Measurements from ENCODE around the gene ZNF726.
"Not testable (repeated sequence)": the region's sequence is repeated elsewhere in the genome, so short reads cannot be mapped to it uniquely, and the experiment has no call there.

Gene ZNF726

DNA sequence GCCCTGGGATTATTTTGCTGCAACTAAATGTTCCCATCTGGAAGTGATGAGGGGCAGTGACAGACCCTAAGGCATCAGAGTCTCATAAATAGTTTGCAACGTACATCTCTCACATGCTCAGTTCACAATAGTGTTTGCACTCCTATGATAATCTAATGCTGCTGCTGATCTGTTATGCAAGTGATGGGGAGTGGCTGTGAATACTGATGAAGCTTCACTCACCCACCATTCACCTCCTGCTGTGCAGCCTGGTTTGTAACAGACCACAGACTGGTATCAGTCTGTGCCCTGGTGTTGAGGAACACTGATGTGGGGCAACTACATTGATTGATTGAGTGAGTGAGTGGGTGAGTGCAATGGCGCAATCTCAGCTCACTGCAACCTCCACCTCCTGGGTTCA, 54.9 kb downstream of the ZNF726 start:
- no peak for DNase-seq (ENCODE audit: low read depth, low spot score)
- H3K4me3 ChIP-seq (ENCODE audit: low read depth, low read length) = no peak overlapping the region
- TF ChIP-seq, protein P1, sequence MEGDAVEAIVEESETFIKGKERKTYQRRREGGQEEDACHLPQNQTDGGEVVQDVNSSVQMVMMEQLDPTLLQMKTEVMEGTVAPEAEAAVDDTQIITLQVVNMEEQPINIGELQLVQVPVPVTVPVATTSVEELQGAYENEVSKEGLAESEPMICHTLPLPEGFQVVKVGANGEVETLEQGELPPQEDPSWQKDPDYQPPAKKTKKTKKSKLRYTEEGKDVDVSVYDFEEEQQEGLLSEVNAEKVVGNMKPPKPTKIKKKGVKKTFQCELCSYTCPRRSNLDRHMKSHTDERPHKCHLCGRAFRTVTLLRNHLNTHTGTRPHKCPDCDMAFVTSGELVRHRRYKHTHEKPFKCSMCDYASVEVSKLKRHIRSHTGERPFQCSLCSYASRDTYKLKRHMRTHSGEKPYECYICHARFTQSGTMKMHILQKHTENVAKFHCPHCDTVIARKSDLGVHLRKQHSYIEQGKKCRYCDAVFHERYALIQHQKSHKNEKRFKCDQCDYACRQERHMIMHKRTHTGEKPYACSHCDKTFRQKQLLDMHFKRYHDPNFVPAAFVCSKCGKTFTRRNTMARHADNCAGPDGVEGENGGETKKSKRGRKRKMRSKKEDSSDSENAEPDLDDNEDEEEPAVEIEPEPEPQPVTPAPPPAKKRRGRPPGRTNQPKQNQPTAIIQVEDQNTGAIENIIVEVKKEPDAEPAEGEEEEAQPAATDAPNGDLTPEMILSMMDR (IDR thresholded peaks at IDR 0.05; ENCODE audit: low read depth, low read length) = no peak
- in situ Hi-C loops (cut with HindIII; ENCODE audit: low sequenced_read_pairs) = no loop called here

GRCh38 chr19:23971598-23971997, 56.9 kb downstream of the ZNF726 start:
- no peak overlapping the region for H3K4me3 ChIP-seq (ENCODE audit: low read depth, low read length)
- DNase-seq (ENCODE audit: low read depth, low spot score) = no peak
- TF ChIP-seq, protein P1 (IDR thresholded peaks at IDR 0.05; ENCODE audit: low read depth, low read length) = no peak
- in situ Hi-C loops (cut with HindIII; ENCODE audit: low sequenced_read_pairs) = no loop called here

GRCh38 chr19:23972161-23972560, 57.5 kb downstream of the ZNF726 start:
- in situ Hi-C loops (cut with HindIII; ENCODE audit: low sequenced_read_pairs) = no loop called here
- TF ChIP-seq, protein P1 (IDR thresholded peaks at IDR 0.05; ENCODE audit: low read depth, low read length) = no peak
- no peak for DNase-seq (ENCODE audit: low read depth, low spot score)
- no peak overlapping the region for H3K4me3 ChIP-seq (ENCODE audit: low read depth, low read length)

DNA sequence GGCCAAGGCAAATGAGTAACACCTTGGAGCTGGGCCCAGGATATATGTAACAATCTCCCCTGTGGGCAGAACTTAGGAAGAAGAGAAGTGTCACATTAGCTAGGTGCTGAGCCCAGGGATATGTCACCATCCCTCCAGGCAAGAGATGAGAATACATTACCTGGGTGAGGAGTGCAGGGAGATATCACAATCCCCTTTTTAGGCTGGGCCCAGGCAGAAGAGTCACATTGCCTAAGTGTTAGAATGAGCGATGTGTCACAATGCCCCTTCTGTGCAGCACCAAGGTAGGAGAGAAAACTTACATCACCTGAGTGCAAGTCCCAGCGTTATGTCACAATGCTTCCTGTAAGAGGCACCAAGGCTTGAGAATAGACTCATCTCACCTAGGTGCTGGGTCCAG, 60.3 kb downstream of the ZNF726 start:
- in situ Hi-C loops (cut with HindIII; ENCODE audit: low sequenced_read_pairs) = no loop called here
- TF ChIP-seq, protein P1 (IDR thresholded peaks at IDR 0.05; ENCODE audit: low read depth, low read length) = no peak
- H3K4me3 ChIP-seq (ENCODE audit: low read depth, low read length) = no peak overlapping the region
- DNase-seq (ENCODE audit: low read depth, low spot score) = no peak

DNA sequence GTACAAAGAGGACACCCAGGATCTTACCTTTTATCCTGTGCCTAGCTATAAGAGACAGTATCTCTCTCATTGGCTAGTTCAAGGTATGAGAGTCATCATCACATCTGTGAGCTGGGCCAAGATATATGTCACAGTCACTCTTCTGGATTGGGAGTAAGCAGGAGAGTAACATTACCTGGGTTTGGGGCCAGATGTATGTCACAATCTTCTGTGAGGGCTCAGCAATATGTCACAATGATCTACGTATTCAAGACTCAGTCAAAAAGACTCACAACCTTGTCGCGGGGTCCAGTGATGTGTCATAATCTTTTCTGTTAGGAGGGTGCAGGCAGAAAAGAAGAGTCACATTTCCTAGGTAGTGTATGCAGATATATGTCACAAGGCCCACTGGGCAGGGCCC, 61.9 kb downstream of the ZNF726 start:
- in situ Hi-C loops (cut with HindIII; ENCODE audit: low sequenced_read_pairs); DNase-seq (ENCODE audit: low read depth, low spot score); H3K4me3 ChIP-seq (ENCODE audit: low read depth, low read length): not testable (repeated sequence)

- DNase-seq (ENCODE audit: low read depth, low spot score); H3K4me3 ChIP-seq (ENCODE audit: low read depth, low read length); in situ Hi-C loops (cut with HindIII; ENCODE audit: low sequenced_read_pairs): not testable (repeated sequence)
Measured at GRCh38 chr19:23977256-23977655, 62.6 kb downstream of the ZNF726 start.

GRCh38 chr19:23978068-23978467, 63.4 kb downstream of the ZNF726 start:
- TF ChIP-seq, protein P1 (IDR thresholded peaks at IDR 0.05; ENCODE audit: low read depth, low read length) = no peak
- no peak for DNase-seq (ENCODE audit: low read depth, low spot score)
- in situ Hi-C loops (cut with HindIII; ENCODE audit: low sequenced_read_pairs) = no loop called here
- no peak overlapping the region for H3K4me3 ChIP-seq (ENCODE audit: low read depth, low read length)

- TF ChIP-seq, protein P1 (IDR thresholded peaks at IDR 0.05; ENCODE audit: low read depth, low read length) = no peak
- in situ Hi-C loops (cut with HindIII; ENCODE audit: low sequenced_read_pairs) = no loop called here
- no peak for DNase-seq (ENCODE audit: low read depth, low spot score)
- H3K4me3 ChIP-seq (ENCODE audit: low read depth, low read length) = no peak overlapping the region
Measured at GRCh38 chr19:23980805-23981204, 66.1 kb downstream of the ZNF726 start.
